Measurements from ENCODE around the gene AKNA. TPM values are rescaled to one million over a fixed set of nuclear protein-coding genes. Genes with fewer than 3 reads are reported as not detected.

AKNA gene
- total and polyA plus RNA-seq, 7 experiments from 2014 or later, result 20.5 to 403 (median 347) TPM

GRCh38 chr9:114288193-114289091 is 99.3 kb downstream of the AKNA start:
- Mint-ChIP-seq H3K4me3 (no peak overlapping the region), H3K4me1 (peaks cover 0 to 5% (median 0%) of the 10 kb centered on the region in 7 donors), H3K9me3 (peaks cover 0 to 7% (median 0%) of the 10 kb centered on the region in 11 donors), H3K27me3 (peaks cover 2 to 10% (median 5%) of the 10 kb centered on the region in 5 donors), H3K36me3 (peaks cover 0 to 3% (median 0%) of the 10 kb centered on the region in 5 donors), H3K27ac (no peak overlapping the region)
- intact Hi-C loops (cut with micrococcal nuclease), result no loop called here
- no peaks in the 10 kb centered on the region for H3K36me3 ChIP-seq (ENCODE audit: control insufficient read depth in 2 of 3, insufficient read depth in 3 of 3, low read length in 3 of 3)
- H3K9me3 ChIP-seq (ENCODE audit: control insufficient read depth in 2 of 3, low read length in 3 of 3), result no peaks in the 10 kb centered on the region
- ATAC-seq (no peak), DNase-seq (no peak)
- no peaks in the 10 kb centered on the region for H3K27me3 ChIP-seq (ENCODE audit: control insufficient read depth in 2 of 2, insufficient read depth in 2 of 2, low read length in 2 of 2)
- POLR2A ChIA-PET, result no interaction called here
- no peak overlapping the region for H3K27ac ChIP-seq (ENCODE audit: low read depth, low read length)
- H3K4me3 ChIP-seq (ENCODE audit: low read length), result no peak overlapping the region
- CTCF ChIA-PET, result interaction anchor here (1.3 kb wide), 1 partner anchor 20 kb away, joined by 3 read pairs; no protein-coding TSS in a partner anchor
- H3K4me1 ChIP-seq (ENCODE audit: control insufficient read depth in 2 of 2, insufficient read depth in 2 of 2, low read length in 2 of 2), result no peaks in the 10 kb centered on the region

- CTCF ChIA-PET, result interaction anchor here (0.5 to 1.3 kb wide), 2 partner anchors 20 to 177 kb away, joined by 3 to 4 read pairs; no protein-coding TSS in a partner anchor
- Histone ChIP-seq H3K4me1 (ENCODE audit: control insufficient read depth in 2 of 2, insufficient read depth in 2 of 2, low read length in 2 of 2) (no peaks in the 10 kb centered on the region), H3K27ac (ENCODE audit: low read depth, low read length) (no peak overlapping the region), H3K27me3 (ENCODE audit: control insufficient read depth in 2 of 2, insufficient read depth in 2 of 2, low read length in 2 of 2) (no peaks in the 10 kb centered on the region), H3K9me3 (ENCODE audit: control insufficient read depth in 2 of 3, low read length in 3 of 3) (no peaks in the 10 kb centered on the region), H3K4me3 (ENCODE audit: low read length) (no peak overlapping the region), H3K36me3 (ENCODE audit: control insufficient read depth in 2 of 3, insufficient read depth in 3 of 3, low read length in 3 of 3) (no peaks in the 10 kb centered on the region)
- H3K9me3 Mint-ChIP-seq, result peaks cover 0 to 2% (median 0%) of the 10 kb centered on the region in 11 donors
- H3K4me1 Mint-ChIP-seq, result peaks cover 0 to 5% (median 0%) of the 10 kb centered on the region in 7 donors
- H3K36me3 Mint-ChIP-seq, result no peaks in the 10 kb centered on the region
- no peak for DNase-seq
- H3K4me3 Mint-ChIP-seq, result no peak overlapping the region
- intact Hi-C loops (cut with micrococcal nuclease), result no loop called here
- H3K27me3 Mint-ChIP-seq, result peaks cover 0 to 10% (median 5%) of the 10 kb centered on the region in 5 donors
- no peak for ATAC-seq
- no peak overlapping the region for H3K27ac Mint-ChIP-seq
- POLR2A ChIA-PET, result no interaction called here
Observed at GRCh38 chr9:114287763-114288192, 100.0 kb downstream of the AKNA start.

- Histone ChIP-seq H3K36me3 (ENCODE audit: control insufficient read depth in 2 of 3, insufficient read depth in 3 of 3, low read length in 3 of 3) (no peaks in the 10 kb centered on the region), H3K4me3 (ENCODE audit: low read length) (no peak overlapping the region), H3K9me3 (ENCODE audit: control insufficient read depth in 2 of 3, low read length in 3 of 3) (no peaks in the 10 kb centered on the region), H3K4me1 (ENCODE audit: control insufficient read depth in 2 of 2, insufficient read depth in 2 of 2, low read length in 2 of 2) (no peaks in the 10 kb centered on the region), H3K27ac (ENCODE audit: low read depth, low read length) (no peak overlapping the region), H3K27me3 (ENCODE audit: control insufficient read depth in 2 of 2, insufficient read depth in 2 of 2, low read length in 2 of 2) (no peaks in the 10 kb centered on the region)
- no peak overlapping the region for H3K4me3 Mint-ChIP-seq
- no peak for ATAC-seq
- peaks cover 0 to 2% (median 0%) of the 10 kb centered on the region in 11 donors for H3K9me3 Mint-ChIP-seq
- peaks cover 0 to 10% (median 5%) of the 10 kb centered on the region in 5 donors for H3K27me3 Mint-ChIP-seq
- H3K27ac Mint-ChIP-seq, result no peak overlapping the region
- CTCF ChIA-PET, result interaction anchor here (0.5 to 1.3 kb wide), 2 partner anchors 21 to 176 kb away, joined by 3 to 4 read pairs; no protein-coding TSS in a partner anchor
- POLR2A ChIA-PET, result no interaction called here
- no peak for DNase-seq
- intact Hi-C loops (cut with micrococcal nuclease), result no loop called here
- peaks cover 0 to 5% (median 0%) of the 10 kb centered on the region in 7 donors for H3K4me1 Mint-ChIP-seq
- H3K36me3 Mint-ChIP-seq, result no peaks in the 10 kb centered on the region
Observed at GRCh38 chr9:114287001-114287762, 100.6 kb downstream of the AKNA start.

- peaks cover 0 to 5% (median 0%) of the 10 kb centered on the region in 7 donors for H3K4me1 Mint-ChIP-seq
- ATAC-seq (no peak), DNase-seq (no peak)
- Histone ChIP-seq H3K4me3 (ENCODE audit: low read length) (no peak overlapping the region), H3K4me1 (ENCODE audit: control insufficient read depth in 2 of 2, insufficient read depth in 2 of 2, low read length in 2 of 2) (no peaks in the 10 kb centered on the region), H3K9me3 (ENCODE audit: control insufficient read depth in 2 of 3, low read length in 3 of 3) (no peaks in the 10 kb centered on the region), H3K27ac (ENCODE audit: low read depth, low read length) (no peak overlapping the region), H3K36me3 (ENCODE audit: control insufficient read depth in 2 of 3, insufficient read depth in 3 of 3, low read length in 3 of 3) (no peaks in the 10 kb centered on the region), H3K27me3 (ENCODE audit: control insufficient read depth in 2 of 2, insufficient read depth in 2 of 2, low read length in 2 of 2) (no peaks in the 10 kb centered on the region)
- POLR2A ChIA-PET, result no interaction called here
- H3K27me3 Mint-ChIP-seq, result peaks cover 0 to 6% (median 5%) of the 10 kb centered on the region in 5 donors
- no peak overlapping the region for H3K27ac Mint-ChIP-seq
- CTCF ChIA-PET, result no interaction called here
- H3K36me3 Mint-ChIP-seq, result no peaks in the 10 kb centered on the region
- H3K9me3 Mint-ChIP-seq, result peaks cover 0 to 2% (median 0%) of the 10 kb centered on the region in 11 donors
- intact Hi-C loops (cut with micrococcal nuclease), result no loop called here
- H3K4me3 Mint-ChIP-seq, result no peak overlapping the region
Observed at GRCh38 chr9:114286146-114286679, 101.6 kb downstream of the AKNA start.

GRCh38 chr9:114285166-114285867 is 102.5 kb downstream of the AKNA start:
- no peaks in the 10 kb centered on the region for H3K9me3 ChIP-seq (ENCODE audit: control insufficient read depth in 2 of 3, low read length in 3 of 3)
- ChIA-PET CTCF (interaction anchor here (0.6 kb wide), 1 partner anchor 9 kb away, joined by 7 read pairs; no protein-coding TSS in a partner anchor), POLR2A (no interaction called here)
- ATAC-seq, result no peak
- Mint-ChIP-seq H3K4me1 (no peaks in the 10 kb centered on the region), H3K27me3 (peaks cover 0 to 3% (median 0%) of the 10 kb centered on the region in 5 donors), H3K27ac (no peak overlapping the region), H3K9me3 (peaks cover 0 to 2% (median 0%) of the 10 kb centered on the region in 11 donors), H3K4me3 (no peak overlapping the region), H3K36me3 (no peaks in the 10 kb centered on the region)
- no peak for DNase-seq
- H3K36me3 ChIP-seq (ENCODE audit: control insufficient read depth in 2 of 3, insufficient read depth in 3 of 3, low read length in 3 of 3), result no peaks in the 10 kb centered on the region
- H3K4me3 ChIP-seq (ENCODE audit: low read length), result no peak overlapping the region
- no peaks in the 10 kb centered on the region for H3K27me3 ChIP-seq (ENCODE audit: control insufficient read depth in 2 of 2, insufficient read depth in 2 of 2, low read length in 2 of 2)
- intact Hi-C loops (cut with micrococcal nuclease), result no loop called here
- H3K4me1 ChIP-seq (ENCODE audit: control insufficient read depth in 2 of 2, insufficient read depth in 2 of 2, low read length in 2 of 2), result no peaks in the 10 kb centered on the region
- H3K27ac ChIP-seq (ENCODE audit: low read depth, low read length), result no peak overlapping the region

Measured in naive thymus-derived CD4-positive, alpha-beta T cell (primary cell).